ENCODE data around the gene PLD1.
A peak's percentile ranks its signal among the peaks of the same experiment; 100 is the strongest.
"Not testable (repeated sequence)": the region's sequence is repeated elsewhere in the genome, so short reads cannot be mapped to it uniquely, and the experiment has no call there.

PLD1 gene

GRCh38 chr3:171817074-171817800, 7.0 kb upstream of the PLD1 start:
- TF ChIP-seq CTCF (conservative IDR thresholded peaks at IDR 0.05; ENCODE audit: low read length): no peak
- no peak overlapping the region for H3K4me3 ChIP-seq (ENCODE audit: low read length)
- no peak for DNase-seq (ENCODE audit: low read depth)

GRCh38 chr3:171815973-171816595, 5.8 kb upstream of the PLD1 start:
- no peak overlapping the region for H3K4me3 ChIP-seq (ENCODE audit: low read length)
- no peak for TF ChIP-seq CTCF (conservative IDR thresholded peaks at IDR 0.05; ENCODE audit: low read length)
- DNase-seq (ENCODE audit: low read depth): no peak

- DNase-seq (ENCODE audit: low read depth); H3K4me3 ChIP-seq (ENCODE audit: low read length): not testable (repeated sequence)
Observed at GRCh38 chr3:171814662-171815061, 4.4 kb upstream of the PLD1 start.

GRCh38 chr3:171813897-171814460, 3.7 kb upstream of the PLD1 start:
- no peak for TF ChIP-seq CTCF (conservative IDR thresholded peaks at IDR 0.05; ENCODE audit: low read length)
- no peak overlapping the region for H3K4me3 ChIP-seq (ENCODE audit: low read length)
- DNase-seq (ENCODE audit: low read depth): peak; percentile 82

GRCh38 chr3:171813278-171813896, 3.1 kb upstream of the PLD1 start:
- DNase-seq (ENCODE audit: low read depth): no peak
- no peak for TF ChIP-seq CTCF (conservative IDR thresholded peaks at IDR 0.05; ENCODE audit: low read length)
- H3K4me3 ChIP-seq (ENCODE audit: low read length): no peak overlapping the region

GRCh38 chr3:171812811-171813210, 2.5 kb upstream of the PLD1 start:
- no peak for DNase-seq (ENCODE audit: low read depth)
- no peak overlapping the region for H3K4me3 ChIP-seq (ENCODE audit: low read length)
- no peak for TF ChIP-seq CTCF (conservative IDR thresholded peaks at IDR 0.05; ENCODE audit: low read length)

- H3K4me3 ChIP-seq (ENCODE audit: low read length): no peak overlapping the region
- TF ChIP-seq CTCF (conservative IDR thresholded peaks at IDR 0.05; ENCODE audit: low read length): no peak
- DNase-seq (ENCODE audit: low read depth): peak; percentile 83
Observed at GRCh38 chr3:171811913-171812335, 1.6 kb upstream of the PLD1 start.
